Endodermal cell (in vitro differentiated cells): ENCODE measurements around the gene SLC24A4. TPM values are rescaled to one million over a fixed set of nuclear protein-coding genes. Genes with fewer than 3 reads are reported as not detected.

Experiments used
- DNase-seq: peaks from one replicate; pipeline ENCODE4 v3.0.0-alpha.2; 2017
- H3K27ac ChIP-seq: 2 replicates; pipeline ENCODE4 v1.5.1; 2013; ENCODE audit warnings: mild to moderate bottlenecking, low read depth, low read length, moderate library complexity
- H3K27me3 ChIP-seq: 2 replicates; pipeline ENCODE4 v1.6.1; 2013; ENCODE audit warnings: mild to moderate bottlenecking, low read length, moderate library complexity; ENCODE audit not compliant: insufficient read depth, control insufficient read depth, poor library complexity, severe bottlenecking
- H3K36me3 ChIP-seq: 2 replicates; pipeline ENCODE4 v1.7.0; 2013; ENCODE audit warnings: mild to moderate bottlenecking, low read length, moderate library complexity; ENCODE audit not compliant: control insufficient read depth, insufficient read depth
- H3K4me1 ChIP-seq: one replicate; pipeline ENCODE4 v1.7.0; 2013; ENCODE audit warnings: low read length; ENCODE audit not compliant: control insufficient read depth, insufficient read depth
- H3K4me3 ChIP-seq: 2 replicates; pipeline ENCODE4 v1.5.1; 2013; ENCODE audit warnings: mild to moderate bottlenecking, low read length, moderate library complexity
- H3K9ac ChIP-seq: 2 replicates; pipeline ENCODE4 v1.6.1; 2013; ENCODE audit warnings: mild to moderate bottlenecking, low read length, moderate library complexity; ENCODE audit not compliant: poor library complexity, severe bottlenecking; ENCODE audit errors: extremely low read depth
- H3K9me3 ChIP-seq: 2 replicates; pipeline ENCODE4 v1.6.1; 2013; ENCODE audit warnings: mild to moderate bottlenecking, low read length, moderate library complexity; ENCODE audit not compliant: control insufficient read depth
- H3K27ac Mint-ChIP-seq: 2 replicates; pipeline ENCODE4 v1.8.0; 2020; ENCODE audit warnings: mixed read lengths
- H3K27me3 Mint-ChIP-seq: 2 replicates; pipeline ENCODE4 v1.8.0; 2021; ENCODE audit warnings: mild to moderate bottlenecking, mixed read lengths; ENCODE audit not compliant: insufficient read depth
- H3K36me3 Mint-ChIP-seq: 2 replicates; pipeline ENCODE4 v1.8.0; 2020; ENCODE audit warnings: low read depth, mixed read lengths
- H3K4me1 Mint-ChIP-seq: 2 replicates; pipeline ENCODE4 v1.8.0; 2020; ENCODE audit warnings: mixed read lengths
- H3K4me3 Mint-ChIP-seq: 2 replicates; pipeline ENCODE4 v1.8.0; 2020; ENCODE audit warnings: mild to moderate bottlenecking, moderate library complexity, mixed read lengths
- H3K9me3 Mint-ChIP-seq: 2 replicates; pipeline ENCODE4 v1.8.0; 2020; ENCODE audit warnings: mild to moderate bottlenecking, mixed read lengths
- CTCF ChIP-seq: fragments of 200-600 bp; sonication (generic); conservative IDR thresholded peaks from 2 replicates; pipeline ENCODE4 v1.5.0; 2021; ENCODE audit warnings: antibody characterized with exemption, mild to moderate bottlenecking
- WGBS, 2 experiments: methylation state at CpG; one replicate each; pipeline versions ENCODE4 v1.1.5 to v1.1.7; 2013; ENCODE audit warnings: missing lambda C conversion rate in 2 of 2, mixed read lengths in 1 of 2; ENCODE audit not compliant: insufficient coverage in 1 of 2, insufficient read length in 1 of 2; 5-methylcytosine and 5-hydroxymethylcytosine counted together
- total RNA-seq, 2 donors: library from RNA; stranded (reverse); fragmentation: NEBNext Ultra II Directional in 1 of 2; extraction: Animal tissue kit (Norgen Biotek cat#: 25700) in 1 of 2; gene quantifications; 2 replicates in 1 of 2; 3 replicates in 1 of 2; pipeline ENCODE4 v1.2.1, GENCODE V29; 2021

The SLC24A4 gene
- total RNA-seq, 2 donors from 2014 or later: 0.09 to 0.29 TPM

DNA sequence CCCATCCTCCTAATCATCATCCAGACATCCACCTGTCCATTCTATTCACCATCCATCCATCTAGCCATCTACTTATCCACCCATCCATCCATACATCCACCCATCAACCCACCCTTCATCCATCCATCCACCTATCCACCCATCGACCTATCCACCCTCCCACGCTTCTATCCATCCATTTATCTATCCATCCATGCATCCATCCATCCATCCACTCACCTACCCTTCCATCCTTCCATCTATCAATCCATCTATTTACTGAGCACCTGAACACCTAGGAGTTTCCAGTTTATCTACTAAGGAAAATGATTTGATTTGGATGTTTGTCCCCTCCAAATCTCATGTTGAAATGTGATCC, 198.1 kb downstream of the SLC24A4 start:
- Mint-ChIP-seq H3K27ac (no peak overlapping the region), H3K4me1 (no peaks in the 10 kb centered on the region), H3K36me3 (no peaks in the 10 kb centered on the region), H3K9me3 (no peaks in the 10 kb centered on the region), H3K27me3 (peaks cover 15% of the 10 kb centered on the region), H3K4me3 (no peak overlapping the region)
- H3K4me3 ChIP-seq: no peak overlapping the region
- peaks cover 5% of the 10 kb centered on the region for H3K27me3 ChIP-seq
- H3K36me3 ChIP-seq: no peaks in the 10 kb centered on the region
- DNase-seq: no peak
- H3K27ac ChIP-seq: no peak overlapping the region
- no peaks in the 10 kb centered on the region for H3K9me3 ChIP-seq
- H3K4me1 ChIP-seq: no peaks in the 10 kb centered on the region
- WGBS, 2 experiments: 86 to 100% methylated on average over 2 of the region's 2 CpGs
- TF ChIP-seq CTCF: no peak
- no peak overlapping the region for H3K9ac ChIP-seq

- Mint-ChIP-seq H3K36me3 (no peaks in the 10 kb centered on the region), H3K27me3 (no peaks in the 10 kb centered on the region), H3K4me3 (no peak overlapping the region), H3K27ac (no peak overlapping the region), H3K9me3 (no peaks in the 10 kb centered on the region), H3K4me1 (no peaks in the 10 kb centered on the region)
- WGBS, 2 experiments: 78 to 90% methylated on average over 3 to 6 of the region's 6 CpGs
- DNase-seq: no peak
- H3K27ac ChIP-seq: no peak overlapping the region
- H3K4me3 ChIP-seq: no peak overlapping the region
- no peaks in the 10 kb centered on the region for H3K36me3 ChIP-seq
- no peak for TF ChIP-seq CTCF
- no peaks in the 10 kb centered on the region for H3K27me3 ChIP-seq
- no peak overlapping the region for H3K9ac ChIP-seq
- H3K9me3 ChIP-seq: no peaks in the 10 kb centered on the region
- H3K4me1 ChIP-seq: no peaks in the 10 kb centered on the region
These were observed 200.8 kb downstream of the SLC24A4 start for GRCh38 chr14:92523752-92524151.

DNA sequence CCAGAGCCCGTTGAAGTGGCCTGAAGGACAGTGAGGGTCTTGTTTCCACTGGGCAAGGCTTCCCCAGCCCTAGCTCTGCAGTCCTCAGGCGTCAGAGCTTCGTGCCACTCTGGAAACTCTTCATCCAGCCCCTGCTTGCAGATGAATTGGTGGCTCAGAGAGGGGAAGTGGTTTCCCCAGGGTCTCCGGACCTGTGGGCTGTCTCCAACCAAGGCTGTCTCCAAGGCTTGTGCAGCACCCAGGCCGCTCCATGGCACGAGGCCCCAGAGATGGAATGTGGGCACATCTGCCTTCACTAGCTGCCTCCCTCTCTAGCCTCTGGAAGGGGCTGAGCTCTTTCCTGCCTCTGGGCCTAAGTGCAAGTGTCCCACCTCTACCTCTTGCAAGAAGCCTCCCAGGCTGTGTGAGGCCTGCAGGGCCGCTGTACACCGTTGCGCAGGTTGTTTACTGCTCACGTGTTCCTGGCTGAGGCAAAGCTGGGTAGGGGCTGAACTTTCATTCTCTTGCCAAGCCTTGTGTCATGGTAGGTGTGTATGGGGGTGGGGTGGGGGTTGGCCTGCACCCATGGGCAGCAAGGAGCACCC, 201.7 kb downstream of the SLC24A4 start:
- Histone ChIP-seq H3K9ac (no peak overlapping the region), H3K27me3 (no peaks in the 10 kb centered on the region), H3K4me3 (no peak overlapping the region), H3K36me3 (no peaks in the 10 kb centered on the region), H3K27ac (no peak overlapping the region), H3K9me3 (no peaks in the 10 kb centered on the region), H3K4me1 (no peaks in the 10 kb centered on the region)
- H3K4me3 Mint-ChIP-seq: no peak overlapping the region
- H3K36me3 Mint-ChIP-seq: no peaks in the 10 kb centered on the region
- no peaks in the 10 kb centered on the region for H3K27me3 Mint-ChIP-seq
- no peak for DNase-seq
- WGBS, 2 experiments: 83 to 91% methylated on average over 1 to 10 of the region's 10 CpGs
- H3K27ac Mint-ChIP-seq: no peak overlapping the region
- TF ChIP-seq CTCF: no peak
- H3K4me1 Mint-ChIP-seq: no peaks in the 10 kb centered on the region
- H3K9me3 Mint-ChIP-seq: no peaks in the 10 kb centered on the region
